NCI-H1930 (cell line): ENCODE measurements around the gene ITGB2.
"Not testable (repeated sequence)": the region's sequence is repeated elsewhere in the genome, so short reads cannot be mapped to it uniquely, and the experiment has no call there.

ENCODE experiments used
- DNase-seq, 2 experiments: peaks; one replicate each; lab custom pipeline; 2025; lab: John Stamatoyannopoulos, UW

The ITGB2 gene

GRCh38 chr21:44926331-44927101 lies 5.8 kb upstream of the ITGB2 start:
- DNase-seq: no peak

DNA sequence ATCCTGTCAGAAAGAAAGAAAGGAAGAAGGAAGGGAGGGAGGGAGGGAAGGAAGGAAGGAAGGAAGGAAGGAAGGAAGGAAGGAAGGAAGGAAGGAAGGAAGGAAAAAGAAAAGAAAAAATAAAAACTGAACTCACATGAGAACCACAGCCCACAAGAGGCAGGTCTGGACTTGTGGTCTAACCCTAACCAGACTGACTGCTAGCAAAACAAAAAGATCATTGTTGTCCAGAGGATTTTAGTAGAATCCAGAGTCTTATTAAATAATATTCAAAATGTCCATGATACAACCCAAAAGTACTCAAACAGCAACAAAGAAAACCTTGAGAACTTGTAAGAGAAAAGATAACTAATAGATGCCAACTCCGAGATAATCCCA lies 4.7 kb upstream of the ITGB2 start:
- DNase-seq: no peak

GRCh38 chr21:44924606-44925377 lies 4.1 kb upstream of the ITGB2 start:
- DNase-seq: no peak

DNA sequence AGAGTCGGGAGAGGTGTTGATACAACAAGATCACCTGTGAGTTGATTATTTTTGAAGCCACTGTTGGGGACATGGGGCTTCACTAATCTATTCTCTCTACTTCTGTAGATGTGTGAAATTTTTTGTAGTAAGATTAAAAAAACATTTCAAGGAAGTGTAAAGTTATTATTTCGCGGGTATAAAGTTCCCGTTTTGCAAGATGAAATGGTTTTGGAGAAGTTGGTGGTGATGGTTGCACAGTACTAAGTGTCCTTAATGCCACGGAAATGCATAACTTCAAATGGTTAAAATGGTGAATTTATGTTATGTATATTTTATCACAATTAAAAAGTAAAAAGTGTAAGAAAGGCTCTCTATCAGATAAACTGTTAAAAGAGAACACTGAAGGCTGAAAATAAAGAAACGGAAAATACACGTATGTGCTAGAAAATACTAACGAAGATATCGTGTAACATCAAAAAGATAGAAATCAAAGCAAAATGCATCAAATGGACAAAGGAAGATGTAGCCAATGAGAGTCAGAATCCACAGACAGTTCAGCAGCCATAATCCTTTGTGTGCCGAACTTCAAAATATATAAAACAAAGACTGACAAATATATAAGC lies 2.9 kb upstream of the ITGB2 start:
- DNase-seq: no peak

GRCh38 chr21:44921928-44922327 lies 1.2 kb upstream of the ITGB2 start:
- DNase-seq: no peak

DNA sequence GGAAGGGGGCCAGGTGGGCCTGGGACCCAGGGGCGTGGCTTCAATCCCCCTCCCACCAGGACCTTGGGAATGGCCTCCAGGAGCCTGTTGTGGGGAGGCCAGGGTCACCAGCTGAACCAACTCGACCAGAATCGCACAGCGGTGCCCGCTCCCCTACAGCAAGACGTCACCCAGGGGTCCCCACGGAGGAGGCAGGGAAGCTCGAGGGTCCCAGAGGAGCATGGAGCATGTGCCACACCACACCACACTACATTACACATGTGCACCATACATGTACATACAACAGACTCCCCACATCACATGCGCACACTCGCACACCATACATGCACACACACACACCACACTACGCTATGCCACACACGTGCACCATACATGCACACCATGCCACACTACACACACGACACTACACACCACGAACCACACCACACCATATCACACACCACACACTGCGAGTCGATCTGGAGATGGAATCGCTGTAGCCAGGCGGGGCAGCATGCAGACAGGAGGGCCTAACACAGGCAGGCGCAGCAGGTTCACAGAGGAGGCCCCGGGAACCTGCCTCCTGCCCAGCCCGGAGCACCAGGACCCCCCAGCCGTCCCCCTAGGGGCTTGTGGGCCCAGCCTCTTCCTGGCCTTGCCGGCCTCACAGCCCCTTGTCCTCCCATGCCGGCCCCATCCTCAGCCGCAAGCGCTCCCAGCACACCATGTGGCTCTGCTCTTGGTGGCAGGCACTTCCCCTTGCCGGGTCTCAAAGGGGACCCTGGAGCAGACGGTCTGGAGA lies 596 bp downstream of the ITGB2 start:
- no peak for DNase-seq

GRCh38 chr21:44919111-44919912 lies 1.4 kb downstream of the ITGB2 start:
- no peak for DNase-seq

- DNase-seq: no peak
Observed at GRCh38 chr21:44918581-44919033, 2.1 kb downstream of the ITGB2 start.

- DNase-seq: no peak
Observed at GRCh38 chr21:44918107-44918470, 2.6 kb downstream of the ITGB2 start.

- DNase-seq: no peak
Observed at GRCh38 chr21:44917446-44918106, 3.1 kb downstream of the ITGB2 start.

DNA sequence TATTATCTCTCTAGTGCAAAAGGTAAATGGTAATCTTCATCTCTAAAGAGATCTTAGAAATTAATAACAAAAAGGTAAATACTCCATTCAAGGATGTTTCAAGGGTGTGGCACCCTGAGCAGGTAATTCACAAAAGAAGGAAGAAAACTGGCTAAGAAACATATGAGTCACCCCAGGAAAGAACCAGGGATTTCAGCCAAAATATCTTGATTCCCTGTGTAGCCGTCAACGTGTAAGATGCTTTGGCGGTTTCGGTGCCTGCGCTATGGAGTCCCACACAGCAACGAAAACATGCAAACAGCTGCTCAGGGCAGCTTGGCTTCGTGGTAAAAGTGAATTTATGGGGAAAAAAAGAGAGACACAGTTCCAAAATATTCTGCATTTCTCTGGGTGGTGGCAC lies 3.7 kb downstream of the ITGB2 start:
- no peak for DNase-seq

- no peak for DNase-seq
Observed at GRCh38 chr21:44914176-44914874, 6.4 kb downstream of the ITGB2 start.

DNA sequence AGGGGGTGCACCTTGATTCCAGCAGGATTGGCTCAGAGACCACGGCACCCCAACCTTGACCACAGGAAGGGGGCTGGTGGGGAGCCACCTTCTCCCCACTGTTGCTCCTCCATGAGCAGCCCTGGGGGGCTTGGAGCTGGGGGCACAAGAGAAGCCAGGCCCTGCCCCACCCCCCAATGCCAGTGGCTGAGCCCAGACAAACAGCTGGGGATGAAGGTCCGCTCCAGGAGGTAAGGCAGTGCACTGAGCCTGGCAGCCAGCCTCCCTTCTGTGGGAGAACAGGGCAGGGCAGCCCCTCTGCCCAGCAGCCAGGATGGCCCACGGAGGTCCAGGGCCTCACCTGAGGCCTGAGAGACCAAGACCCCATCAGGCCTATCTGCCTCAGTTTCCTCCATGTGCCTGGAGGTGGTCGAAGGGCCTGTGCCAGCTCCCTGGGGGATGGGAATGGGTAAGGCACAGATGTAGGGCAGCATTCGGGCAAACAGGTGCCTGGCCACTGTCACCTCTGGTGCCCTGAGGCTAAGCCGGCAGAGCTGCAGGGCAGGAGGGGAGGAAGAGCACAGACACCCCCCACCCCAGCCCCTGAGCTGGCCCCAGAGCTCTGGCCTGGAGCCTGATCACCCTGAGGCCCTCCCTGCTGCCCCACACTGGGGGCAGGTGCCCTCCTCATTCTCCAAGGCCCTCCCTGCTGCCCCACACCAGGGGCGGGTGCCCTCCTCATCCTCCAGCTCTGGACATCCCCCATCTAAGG lies 7.1 kb downstream of the ITGB2 start:
- no peak for DNase-seq

DNA sequence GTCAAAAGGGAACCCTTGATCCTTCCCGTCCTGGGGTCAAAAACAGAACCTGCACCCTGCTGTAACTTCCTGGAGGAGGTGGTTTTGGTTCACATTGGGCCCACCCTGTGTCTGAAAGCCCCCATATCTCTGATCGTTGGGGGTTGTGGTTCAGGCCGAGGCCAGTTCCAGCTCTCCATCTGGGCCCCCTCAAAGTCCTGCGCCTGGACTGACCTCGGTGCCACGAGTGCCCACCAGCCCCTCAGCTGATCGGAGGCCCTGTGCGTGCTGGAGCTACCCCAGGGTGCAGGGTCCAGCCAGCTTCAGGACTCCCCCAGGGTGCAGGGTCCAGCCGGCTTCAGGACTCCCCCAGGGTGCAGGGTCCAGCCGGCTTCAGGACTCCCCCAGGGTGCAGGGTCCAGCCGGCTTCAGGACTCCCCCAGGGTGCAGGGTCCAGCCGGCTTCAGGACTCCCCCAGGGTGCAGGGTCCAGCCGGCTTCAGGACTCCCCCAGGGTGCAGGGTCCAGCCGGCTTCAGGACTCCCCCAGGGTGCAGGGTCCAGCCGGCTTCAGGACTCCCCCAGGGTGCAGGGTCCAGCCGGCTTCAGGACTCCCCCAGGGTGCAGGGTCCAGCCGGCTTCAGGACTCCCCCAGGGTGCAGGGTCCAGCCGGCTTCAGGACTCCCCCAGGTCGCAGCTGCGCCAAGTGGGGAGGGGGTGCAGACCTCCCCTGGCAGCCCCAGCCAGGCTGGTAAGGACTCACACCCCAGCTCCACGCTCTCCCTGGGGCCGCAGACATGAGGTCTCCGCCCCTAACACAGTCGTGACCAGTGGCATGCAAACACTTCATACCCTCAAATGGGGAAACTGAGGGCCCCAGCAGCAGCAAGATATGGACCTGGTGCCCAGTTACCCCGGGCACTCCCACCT lies 7.9 kb downstream of the ITGB2 start:
- not testable (repeated sequence) for DNase-seq

GRCh38 chr21:44912158-44912473 lies 8.6 kb downstream of the ITGB2 start:
- no peak for DNase-seq

- no peak for DNase-seq
Observed at GRCh38 chr21:44911384-44912157, 9.1 kb downstream of the ITGB2 start.

- DNase-seq: no peak
Observed at GRCh38 chr21:44911068-44911383, 9.7 kb downstream of the ITGB2 start.
